Measurements from ENCODE around the gene POU4F2.

DNA sequence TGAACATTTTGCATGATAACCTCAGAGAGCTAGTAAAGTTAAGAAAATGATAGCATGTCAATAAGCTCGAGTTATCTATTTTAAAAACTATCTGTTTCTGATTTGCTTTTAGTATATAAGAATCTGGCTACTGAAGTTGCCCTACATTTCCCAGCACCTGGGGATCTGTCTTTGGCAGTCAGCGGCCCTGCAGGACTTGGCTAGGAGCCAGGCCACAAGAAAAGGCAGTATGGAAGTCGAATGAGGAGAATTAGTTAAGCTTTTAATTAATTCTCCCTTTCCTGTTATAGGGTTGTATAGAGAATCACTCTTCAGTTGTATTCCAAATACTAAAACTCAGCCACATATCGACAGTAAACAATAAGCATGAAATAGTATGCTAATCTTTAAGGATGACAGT, 22.7 kb downstream of the POU4F2 start:
- TF ChIP-seq EZH2 (IDR thresholded peaks at IDR 0.05) (no peak), ZBTB33 (IDR thresholded peaks at IDR 0.05; ENCODE audit: extremely low read depth, insufficient replicate concordance, low read length) (no peak), POLR2A (IDR thresholded peaks at IDR 0.05; ENCODE audit: borderline replicate concordance, extremely low read depth, insufficient read depth, insufficient read length) (no peak), POLR2AphosphoS5 (IDR thresholded peaks at IDR 0.05; ENCODE audit: low read depth, low read length) (no peak), CEBPB (IDR thresholded peaks at IDR 0.05; ENCODE audit: low read depth) (no peak), ZNF274 (IDR thresholded peaks at IDR 0.05; ENCODE audit: low read depth, low read length) (no peak), TCF7L2 (IDR thresholded peaks at IDR 0.05; ENCODE audit: borderline replicate concordance, extremely low read depth, insufficient read depth, insufficient read length) (no peak), ATF3 (IDR thresholded peaks at IDR 0.05) (no peak), ZFX (IDR thresholded peaks at IDR 0.05) (no peak), JUND (IDR thresholded peaks at IDR 0.05) (no peak)
- TF ChIP-seq, protein P1, sequence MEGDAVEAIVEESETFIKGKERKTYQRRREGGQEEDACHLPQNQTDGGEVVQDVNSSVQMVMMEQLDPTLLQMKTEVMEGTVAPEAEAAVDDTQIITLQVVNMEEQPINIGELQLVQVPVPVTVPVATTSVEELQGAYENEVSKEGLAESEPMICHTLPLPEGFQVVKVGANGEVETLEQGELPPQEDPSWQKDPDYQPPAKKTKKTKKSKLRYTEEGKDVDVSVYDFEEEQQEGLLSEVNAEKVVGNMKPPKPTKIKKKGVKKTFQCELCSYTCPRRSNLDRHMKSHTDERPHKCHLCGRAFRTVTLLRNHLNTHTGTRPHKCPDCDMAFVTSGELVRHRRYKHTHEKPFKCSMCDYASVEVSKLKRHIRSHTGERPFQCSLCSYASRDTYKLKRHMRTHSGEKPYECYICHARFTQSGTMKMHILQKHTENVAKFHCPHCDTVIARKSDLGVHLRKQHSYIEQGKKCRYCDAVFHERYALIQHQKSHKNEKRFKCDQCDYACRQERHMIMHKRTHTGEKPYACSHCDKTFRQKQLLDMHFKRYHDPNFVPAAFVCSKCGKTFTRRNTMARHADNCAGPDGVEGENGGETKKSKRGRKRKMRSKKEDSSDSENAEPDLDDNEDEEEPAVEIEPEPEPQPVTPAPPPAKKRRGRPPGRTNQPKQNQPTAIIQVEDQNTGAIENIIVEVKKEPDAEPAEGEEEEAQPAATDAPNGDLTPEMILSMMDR (IDR thresholded peaks at IDR 0.05 in 2 of 3, conservative IDR thresholded peaks at IDR 0.05 in 1 of 3; ENCODE audit: borderline replicate concordance in 1 of 3, insufficient read depth in 1 of 3, low read depth in 2 of 3, low read length in 2 of 3): no peak
- TF ChIP-seq, protein P2, sequence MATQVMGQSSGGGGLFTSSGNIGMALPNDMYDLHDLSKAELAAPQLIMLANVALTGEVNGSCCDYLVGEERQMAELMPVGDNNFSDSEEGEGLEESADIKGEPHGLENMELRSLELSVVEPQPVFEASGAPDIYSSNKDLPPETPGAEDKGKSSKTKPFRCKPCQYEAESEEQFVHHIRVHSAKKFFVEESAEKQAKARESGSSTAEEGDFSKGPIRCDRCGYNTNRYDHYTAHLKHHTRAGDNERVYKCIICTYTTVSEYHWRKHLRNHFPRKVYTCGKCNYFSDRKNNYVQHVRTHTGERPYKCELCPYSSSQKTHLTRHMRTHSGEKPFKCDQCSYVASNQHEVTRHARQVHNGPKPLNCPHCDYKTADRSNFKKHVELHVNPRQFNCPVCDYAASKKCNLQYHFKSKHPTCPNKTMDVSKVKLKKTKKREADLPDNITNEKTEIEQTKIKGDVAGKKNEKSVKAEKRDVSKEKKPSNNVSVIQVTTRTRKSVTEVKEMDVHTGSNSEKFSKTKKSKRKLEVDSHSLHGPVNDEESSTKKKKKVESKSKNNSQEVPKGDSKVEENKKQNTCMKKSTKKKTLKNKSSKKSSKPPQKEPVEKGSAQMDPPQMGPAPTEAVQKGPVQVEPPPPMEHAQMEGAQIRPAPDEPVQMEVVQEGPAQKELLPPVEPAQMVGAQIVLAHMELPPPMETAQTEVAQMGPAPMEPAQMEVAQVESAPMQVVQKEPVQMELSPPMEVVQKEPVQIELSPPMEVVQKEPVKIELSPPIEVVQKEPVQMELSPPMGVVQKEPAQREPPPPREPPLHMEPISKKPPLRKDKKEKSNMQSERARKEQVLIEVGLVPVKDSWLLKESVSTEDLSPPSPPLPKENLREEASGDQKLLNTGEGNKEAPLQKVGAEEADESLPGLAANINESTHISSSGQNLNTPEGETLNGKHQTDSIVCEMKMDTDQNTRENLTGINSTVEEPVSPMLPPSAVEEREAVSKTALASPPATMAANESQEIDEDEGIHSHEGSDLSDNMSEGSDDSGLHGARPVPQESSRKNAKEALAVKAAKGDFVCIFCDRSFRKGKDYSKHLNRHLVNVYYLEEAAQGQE (IDR thresholded peaks at IDR 0.05; ENCODE audit: low read depth): no peak

Data from HCT116 (cell line).